Activated CD8-positive, alpha-beta memory T cell treated with anti-CD3 and anti-CD28 coated beads, Interleukin-2, amount 50 U/mL, for 1 hour (primary cell): ENCODE results near the gene SPTBN5.

Source experiments
- DNase-seq: peaks from one replicate; pipeline ENCODE4 v3.0.0-alpha.2; 2020; ENCODE audit errors: extremely low read depth

The SPTBN5 gene

DNA sequence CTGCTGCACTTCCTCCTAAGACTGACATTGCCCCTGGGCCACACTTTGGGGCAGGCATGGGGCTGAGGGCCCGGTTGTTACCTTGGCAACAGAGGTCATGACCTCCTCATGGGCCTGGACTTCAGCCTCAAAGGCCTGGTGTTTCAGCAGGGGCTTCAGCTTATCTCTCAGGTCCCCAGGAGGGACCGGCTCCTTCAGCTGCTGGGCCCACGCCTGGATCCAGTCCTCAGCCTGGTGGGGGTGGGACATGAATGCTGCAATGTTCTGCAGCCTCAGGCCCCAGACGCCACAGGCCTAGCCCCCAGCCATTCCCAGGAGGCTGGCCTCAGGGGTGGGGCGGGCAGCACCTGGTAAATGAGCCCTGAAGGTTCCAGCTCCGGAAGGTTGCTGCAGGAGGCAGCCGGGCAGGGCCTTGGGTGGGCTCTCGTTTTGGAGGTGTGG, 27.6 kb downstream of the SPTBN5 start:
- DNase-seq, result no peak

DNA sequence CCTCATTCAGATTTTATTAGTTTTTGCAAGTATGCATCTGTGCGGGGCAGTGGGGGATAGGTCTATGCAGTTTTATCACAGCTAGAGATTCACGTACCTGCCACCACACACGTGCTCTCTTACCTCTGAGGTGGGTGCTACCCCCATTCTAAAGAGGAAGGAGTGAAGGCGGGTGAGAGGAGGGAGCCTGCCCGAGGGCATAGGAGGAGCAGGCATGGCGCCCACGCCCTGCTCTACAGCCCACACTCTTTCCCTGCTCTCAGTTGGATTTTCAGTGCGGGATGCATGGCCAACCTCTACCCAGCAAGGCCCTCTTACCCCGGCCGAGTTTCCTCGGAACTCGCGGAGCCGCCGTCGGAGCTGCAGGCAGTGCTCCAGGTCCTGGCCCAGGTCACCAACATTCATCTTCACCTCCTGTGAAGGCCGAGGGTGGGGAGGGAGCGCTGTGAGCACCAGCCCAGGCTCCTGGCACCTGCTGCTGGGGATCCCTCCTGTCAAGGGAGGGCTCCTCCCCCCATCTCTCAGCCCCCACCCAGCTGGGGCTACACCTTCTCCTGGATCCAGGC, 28.3 kb downstream of the SPTBN5 start:
- DNase-seq, result no peak

DNA sequence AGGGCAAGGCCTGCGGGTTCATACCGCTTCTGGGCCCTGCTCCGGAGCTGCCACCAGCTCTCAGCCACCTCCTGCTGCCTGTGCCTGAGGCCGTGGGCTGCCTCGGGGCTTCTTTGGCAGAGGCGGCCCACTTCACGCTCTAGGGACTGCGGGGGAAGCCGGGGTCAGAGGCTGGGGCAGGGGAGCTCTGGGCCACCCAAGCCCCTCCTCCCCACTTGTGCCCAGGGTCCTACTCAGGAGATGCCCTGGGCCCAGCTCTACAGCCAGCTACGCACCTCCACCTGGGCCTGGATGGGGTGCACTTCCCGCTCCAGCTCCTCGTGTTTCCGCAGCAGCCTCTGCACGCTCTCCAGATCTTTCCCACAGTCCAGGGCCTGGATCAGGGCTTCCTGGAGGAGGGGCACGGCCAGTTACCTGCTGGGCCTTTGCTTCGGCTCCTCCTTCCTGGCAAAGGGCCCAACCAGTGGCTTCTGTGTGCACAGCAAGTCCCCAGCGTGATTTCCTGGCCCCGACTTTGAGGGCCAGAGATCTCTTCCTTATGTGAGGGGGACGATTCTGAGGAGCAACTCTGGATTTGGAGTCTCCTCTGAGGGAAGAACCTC, 31.2 kb downstream of the SPTBN5 start:
- no peak for DNase-seq

DNA sequence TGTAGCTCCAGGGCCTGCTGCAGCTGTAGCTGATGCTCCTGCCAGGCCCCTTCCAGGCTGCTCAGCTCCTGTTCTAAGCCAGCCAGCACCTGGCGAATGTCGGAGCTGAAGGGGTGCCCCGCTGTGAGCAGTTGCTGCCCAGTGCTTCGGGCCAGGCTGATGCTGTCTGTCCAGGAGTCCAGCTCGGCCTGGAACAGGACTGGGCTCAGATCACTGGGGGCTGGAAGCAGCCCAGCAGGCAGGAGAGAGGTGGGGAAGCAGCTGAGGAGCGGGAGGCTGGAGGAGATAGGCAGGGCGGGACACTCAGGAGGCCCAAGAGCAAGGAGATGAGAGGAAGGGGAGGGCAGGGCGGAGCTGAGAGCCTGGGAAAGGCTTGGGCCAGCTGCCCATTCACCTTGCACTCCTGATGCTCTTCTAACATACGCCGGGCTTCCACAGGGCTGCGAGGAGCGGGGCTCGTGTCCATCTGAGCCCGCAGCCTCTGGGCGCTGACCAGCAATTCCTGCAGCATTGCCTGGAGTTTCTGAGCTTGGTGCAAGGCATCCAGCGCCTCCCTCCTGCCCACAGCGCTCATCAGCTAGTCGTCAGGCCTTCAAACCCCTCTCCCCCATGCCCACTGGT, 32.0 kb downstream of the SPTBN5 start:
- DNase-seq, result no peak

DNA sequence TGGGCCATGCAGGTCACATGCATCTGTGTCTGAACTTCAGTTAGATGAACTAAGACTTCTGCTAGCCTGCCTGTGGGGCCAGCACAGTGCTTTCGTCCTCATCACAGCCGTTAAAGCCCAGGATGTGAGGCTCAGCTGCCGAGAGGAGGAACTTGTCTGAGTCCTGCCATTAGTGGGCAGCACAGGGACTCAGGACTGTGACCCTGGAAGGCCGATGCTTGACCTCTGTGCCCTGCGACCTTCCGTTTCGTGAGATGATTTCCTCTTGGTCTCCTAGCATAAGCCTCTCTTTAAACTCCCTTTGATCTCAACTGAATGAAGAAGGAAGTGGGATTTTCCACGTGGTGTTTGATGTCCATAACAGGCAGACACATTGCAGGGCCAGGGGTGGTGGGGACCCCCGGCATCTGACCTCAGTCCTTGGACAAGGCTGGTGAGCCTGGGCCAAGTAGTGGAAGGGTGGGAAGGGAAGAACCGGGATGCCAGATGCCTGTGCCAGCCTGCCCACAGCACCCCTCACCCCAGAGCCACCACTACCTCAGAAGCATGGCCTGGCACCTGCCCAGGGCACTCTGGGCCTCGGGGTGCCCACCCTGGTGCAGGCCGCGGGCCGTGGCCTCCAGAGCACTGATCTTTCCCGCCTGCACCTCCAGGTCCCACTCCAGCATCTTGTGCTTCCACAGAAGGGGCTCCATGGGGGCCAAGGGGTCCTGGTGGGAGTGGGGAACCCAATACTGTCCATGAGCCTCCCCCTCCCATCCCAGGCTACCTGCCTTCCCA, 33.6 kb downstream of the SPTBN5 start:
- no peak for DNase-seq

DNA sequence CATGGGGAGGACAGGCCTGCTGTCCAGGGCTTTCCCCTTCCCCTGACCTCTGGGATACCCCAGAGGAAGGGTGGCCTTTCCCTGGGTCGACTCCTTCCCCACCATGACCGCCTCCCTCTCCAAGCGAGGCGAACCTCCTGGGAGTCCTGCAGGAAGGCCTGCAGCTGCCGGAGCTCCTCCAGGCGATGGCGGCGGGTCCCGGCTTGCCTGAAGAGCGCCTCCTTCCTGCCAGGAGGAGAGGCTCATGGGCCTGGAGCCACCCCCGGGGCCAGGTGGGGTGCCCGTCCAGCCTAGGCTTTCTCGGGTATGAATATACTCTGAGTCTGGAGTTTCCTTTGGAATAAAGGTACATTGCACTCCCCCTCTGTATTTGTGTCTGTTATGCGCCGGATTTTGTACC, 35.1 kb downstream of the SPTBN5 start:
- DNase-seq, result no peak

DNA sequence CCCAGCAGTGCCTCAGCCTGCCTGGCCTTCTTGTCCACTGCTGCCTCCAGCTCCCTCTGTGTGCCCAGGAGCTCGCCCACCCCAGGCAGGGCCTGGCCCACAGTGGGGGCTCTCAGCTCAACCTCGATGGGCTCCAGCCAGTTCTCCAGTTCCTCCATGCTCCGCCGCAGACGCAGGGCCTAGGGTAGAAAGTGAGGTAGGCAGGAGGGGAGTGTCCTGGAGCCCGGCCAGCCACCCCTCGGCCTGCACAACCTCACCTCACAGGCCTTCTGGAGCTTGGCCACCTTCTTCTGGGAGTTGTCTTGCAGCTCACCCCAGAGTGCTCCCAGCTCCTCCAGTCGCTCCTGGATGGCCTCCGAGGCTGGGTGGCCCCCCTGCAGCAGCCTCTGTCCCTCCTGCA, 36.5 kb downstream of the SPTBN5 start:
- no peak for DNase-seq

DNA sequence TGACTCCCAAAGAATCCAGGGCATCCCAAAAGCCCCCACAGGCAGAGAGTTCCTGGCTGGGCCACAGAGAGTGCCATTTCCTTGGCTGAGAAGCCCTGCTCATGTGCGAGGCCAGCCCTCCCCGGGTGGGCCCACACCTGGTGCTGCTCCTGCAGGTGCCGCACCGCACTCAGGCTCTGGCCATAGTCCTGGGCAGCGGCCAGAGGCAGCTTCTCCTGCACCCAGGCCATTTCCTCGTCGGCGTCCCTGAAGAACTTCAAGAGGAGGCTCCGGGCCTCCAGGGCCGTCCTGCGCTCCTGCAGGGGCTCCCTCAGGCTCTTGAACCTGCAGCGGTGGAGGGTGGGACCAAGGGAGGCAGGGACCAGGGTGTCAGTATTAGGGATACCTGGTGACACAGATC, 37.1 kb downstream of the SPTBN5 start:
- DNase-seq, result no peak

DNA sequence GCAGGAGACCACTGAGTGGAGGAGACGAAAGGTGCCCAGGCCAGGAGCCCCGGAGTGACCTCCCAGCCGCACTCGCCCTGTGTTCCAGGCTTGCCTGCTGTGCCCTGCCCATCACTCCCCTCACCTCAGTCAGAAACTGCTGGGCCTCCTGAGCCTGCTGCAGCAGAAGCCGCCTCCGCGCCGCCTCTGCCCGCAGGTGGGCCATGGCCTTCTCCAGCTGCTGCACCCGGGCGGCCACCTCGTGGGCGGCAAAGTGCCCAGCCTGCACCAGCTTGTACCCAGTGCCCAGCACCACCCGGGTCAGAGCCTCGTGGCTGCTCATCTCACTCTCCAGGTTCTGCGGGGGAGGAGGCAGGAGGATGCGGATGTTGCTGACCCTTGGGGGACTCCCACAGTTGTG, 37.6 kb downstream of the SPTBN5 start:
- DNase-seq, result no peak

DNA sequence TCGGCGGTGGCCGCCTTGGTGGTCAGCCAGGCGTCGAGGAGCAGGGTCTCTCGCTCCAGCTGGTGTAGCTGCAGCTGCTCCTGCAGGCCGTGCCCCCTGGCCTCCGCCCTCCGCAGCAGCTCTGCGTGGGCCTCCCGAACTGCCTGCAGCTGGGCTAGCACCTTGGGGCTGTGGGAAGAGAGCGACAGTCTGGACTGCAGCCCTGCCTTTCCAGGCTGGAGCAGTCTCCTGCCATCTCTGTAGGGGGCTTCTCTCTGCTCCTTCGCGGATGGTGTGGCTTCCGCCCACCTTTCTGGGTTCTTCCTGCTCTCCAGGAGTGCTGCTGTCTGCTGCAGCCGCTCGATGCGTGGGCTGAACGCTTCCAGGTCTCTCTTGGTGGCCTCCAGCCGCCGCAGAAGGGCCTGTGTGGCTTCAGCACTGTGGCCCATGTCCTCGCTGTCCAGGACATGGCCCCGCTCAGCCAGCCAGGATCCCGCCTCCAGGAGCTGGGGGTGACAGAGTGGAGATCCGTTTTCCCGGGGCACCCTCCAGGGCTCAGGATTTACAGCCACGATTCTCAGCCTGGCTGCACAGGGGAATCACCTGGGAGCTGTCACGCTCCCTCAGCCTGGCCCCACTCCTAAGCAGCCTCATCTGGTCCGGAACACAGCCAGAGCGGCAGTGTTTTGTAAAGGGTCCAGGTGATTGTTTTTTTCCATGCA, 38.4 kb downstream of the SPTBN5 start:
- DNase-seq, result no peak

DNA sequence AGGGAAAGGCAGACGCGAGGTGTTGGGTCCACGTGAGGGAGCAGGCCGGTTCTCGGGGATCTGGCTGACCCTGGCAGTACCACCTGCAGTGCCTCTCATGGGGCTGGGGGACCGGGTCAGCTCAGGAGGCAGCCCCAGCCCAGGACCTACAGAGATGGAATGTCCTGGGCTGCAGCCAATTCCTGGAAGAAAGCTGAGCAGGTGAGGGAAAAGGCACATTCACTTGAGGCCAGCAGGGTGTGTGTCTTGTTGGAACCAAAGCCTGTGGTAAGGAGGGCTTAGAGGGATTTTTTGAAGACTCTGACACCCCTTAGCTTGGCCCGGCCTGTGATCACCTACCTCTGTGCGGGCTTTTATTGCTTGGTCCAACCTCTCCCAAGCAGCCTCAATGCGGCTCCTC, 39.4 kb downstream of the SPTBN5 start:
- DNase-seq, result no peak

DNA sequence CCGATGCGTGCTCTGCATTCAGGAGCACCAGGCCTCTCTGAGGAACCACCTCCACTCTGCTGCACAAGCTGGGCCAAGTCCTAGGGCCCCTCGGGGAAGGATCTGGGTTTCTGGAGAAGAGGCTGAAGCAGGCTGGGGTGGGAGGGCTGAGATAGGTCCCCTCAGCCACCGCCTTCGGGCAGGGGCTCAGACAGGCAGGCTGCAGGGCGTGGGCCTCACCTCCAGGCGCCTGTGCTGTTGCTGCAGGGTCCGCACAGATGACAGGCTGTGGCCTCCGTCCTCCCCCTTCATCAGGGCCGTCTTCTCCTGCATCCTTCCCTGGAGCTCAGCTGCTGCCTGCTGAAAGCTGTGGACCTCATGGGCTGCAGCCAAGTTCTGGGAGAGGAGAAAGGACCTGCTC, 40.0 kb downstream of the SPTBN5 start:
- DNase-seq, result no peak

DNA sequence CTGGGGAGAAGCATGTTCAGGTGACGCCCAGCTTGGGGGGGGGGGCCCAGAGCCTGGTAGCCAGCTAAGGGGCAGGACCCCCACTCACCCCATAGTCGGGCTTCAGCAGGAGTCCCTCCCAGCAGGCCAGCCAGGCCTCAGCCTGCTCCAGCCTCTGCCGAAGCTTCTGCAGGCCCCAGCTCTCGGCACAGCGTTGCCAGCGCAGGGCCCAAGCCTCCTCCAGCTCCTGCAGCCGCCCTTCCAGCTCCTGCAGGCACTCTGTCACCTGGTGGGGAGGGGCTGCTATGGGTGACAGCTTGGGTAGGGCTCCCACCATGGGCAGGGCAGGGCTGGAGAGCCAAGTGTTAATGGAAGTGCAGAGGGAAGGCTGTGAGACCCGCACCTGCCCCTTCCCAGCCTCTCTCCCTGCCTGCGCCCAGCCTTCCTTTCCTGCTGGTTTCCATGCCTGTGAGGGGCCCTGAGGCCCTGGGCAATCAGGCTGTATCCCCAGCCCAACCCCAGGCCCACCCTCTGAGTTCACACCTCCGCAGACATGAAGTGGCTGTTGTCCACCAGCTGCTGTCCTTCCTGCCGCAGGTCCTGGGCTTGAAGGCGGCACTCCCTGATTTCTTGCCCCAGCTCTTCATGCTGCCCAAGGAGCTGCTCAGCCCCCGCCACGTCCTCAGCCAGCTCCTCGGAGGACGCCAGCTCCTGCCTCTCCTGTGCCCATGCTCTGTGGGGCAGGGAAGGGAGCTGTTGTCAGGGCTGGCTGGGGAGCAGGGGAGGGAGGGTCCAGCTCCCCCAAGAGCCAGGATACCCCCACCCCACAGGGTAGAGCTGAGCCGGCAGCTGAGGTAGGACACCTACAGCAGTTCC, 40.9 kb downstream of the SPTBN5 start:
- DNase-seq, result no peak

DNA sequence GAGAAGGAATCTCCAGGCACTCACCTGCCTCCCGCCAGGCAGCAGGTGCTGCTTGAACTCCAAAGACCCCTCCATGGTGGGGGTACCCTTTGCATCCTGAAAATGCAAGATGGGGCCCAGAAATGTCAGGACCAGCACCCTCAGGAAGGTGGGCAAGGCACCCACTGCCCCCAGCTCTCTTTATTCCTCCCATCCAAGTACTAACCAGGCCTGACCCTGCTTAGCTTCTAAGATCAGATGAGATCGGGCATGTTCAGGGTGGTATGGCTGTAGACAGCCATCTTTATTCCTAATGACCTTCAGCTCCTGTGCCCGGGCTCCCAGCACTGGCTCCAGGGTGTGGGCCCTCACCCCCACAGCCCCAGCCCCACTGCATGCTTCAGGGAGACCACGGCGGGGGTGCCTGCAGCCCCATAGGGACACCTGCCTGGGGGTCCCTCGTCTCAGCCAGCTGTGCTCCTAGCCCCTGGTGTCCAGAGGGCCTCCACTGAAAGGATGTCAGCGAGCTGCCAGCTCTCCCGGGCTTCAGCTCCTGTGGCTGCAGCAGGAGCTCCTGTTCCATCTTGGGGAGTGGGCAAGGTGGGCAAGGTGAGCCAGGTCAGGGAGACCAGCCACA, 42.0 kb downstream of the SPTBN5 start:
- DNase-seq, result no peak

DNA sequence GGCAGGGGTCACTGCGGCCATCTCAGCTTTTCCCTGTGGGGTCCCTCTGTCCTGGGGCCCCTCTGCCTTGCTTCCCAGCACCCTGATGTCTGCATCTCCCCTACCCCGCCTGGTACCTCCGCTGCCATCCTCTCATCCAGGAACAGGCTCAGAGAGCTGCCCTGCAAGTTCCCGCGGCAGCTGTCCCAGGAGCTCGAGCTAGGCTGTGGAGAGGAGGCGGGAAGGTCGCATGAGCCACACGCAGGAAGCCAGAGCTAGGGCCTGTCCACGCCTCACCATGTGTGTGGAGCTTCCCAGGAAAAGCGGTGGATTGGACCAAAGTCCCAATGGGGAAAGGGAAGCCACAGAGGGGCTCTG, 42.7 kb downstream of the SPTBN5 start:
- DNase-seq, result no peak

DNA sequence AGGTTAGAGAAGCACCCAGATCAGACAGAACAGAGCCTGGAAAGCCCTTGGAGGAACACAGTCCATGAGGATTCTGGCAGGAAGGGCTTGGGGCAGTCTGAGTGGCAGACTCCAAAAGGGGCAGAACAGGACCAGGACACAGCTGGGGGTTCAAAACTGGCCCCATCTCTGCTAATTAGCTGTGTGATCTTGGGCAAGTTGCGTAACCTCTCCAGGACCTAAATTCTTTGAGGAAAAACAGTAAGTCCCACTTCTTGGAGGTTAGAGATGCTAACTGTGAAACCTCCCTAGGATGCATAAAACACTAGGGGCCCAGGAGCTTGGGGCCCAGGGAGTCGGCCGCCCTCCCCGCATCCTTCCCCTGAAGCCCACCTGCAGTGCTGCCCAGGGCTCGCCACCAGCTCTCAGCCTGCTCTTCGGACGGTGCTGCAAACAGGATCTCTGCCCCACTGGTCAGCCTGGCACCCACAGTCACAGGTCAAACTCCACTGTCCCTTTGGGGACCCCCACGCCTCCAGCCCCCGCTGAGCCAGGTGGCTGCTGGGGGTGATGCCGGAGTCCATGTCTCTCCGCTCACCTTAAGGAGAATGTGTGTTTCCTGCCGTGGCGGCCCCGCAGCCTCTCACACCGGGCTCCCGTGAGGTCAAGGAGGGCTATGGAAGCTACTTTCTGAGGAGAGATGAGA, 43.2 kb downstream of the SPTBN5 start:
- DNase-seq, result no peak

DNA sequence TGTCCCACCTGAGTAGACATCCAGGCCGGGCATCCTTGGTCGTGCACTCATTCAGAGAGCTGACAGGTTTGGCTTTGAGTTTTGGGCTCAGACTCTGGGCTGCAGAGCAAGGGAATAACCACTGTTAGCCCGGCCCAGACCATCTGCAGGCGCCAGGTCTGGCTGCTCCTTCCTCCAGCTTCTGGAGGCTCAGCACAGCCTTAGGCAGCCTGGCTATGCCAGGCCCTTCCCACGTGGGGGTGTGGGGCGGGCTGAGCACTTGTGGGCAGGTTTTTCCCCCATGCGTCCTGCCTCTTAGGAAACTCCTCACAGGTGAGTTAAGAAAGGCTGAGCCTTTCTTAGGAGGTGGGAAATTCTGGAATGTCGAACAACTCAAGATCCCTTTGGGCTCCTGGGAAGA, 44.0 kb downstream of the SPTBN5 start:
- no peak for DNase-seq

DNA sequence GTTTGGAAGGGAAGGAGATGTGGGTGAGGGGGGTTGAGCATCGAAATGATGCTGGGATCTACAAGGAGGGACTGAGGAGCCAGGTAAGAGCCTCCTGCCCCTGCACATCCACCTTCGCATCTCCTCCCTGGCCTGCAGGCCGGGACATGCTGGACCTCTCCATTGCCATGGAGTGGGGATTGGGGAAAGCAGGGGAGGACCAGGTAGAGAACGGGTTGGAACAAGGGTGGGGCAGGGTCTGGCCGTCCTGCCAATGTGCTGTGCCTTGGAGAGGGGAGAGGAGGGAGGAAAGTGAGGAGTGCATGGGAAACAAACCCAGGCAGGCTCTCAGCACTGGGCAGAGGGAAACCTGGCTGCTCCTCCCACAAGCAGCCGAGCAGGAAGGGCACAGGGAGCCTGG, 44.6 kb downstream of the SPTBN5 start:
- DNase-seq, result no peak

DNA sequence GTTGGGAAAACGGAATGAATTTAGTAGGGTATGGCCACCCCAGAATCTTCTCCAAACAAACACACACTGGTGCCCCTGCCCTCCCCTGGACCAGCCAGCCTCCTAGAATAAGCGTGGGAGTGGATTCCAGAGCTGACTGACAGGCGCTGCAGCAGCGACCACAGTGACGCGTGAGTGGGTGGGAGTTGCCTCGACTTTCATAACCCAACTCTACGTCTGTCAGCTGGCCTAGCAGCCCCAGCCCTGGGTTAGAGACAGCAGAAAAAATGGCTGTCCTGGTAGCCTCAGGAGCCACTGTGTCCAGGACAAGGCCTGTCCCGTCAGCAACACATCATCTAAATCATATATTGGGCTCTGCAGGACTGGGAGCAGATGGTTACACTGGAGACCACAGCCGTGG, 45.2 kb downstream of the SPTBN5 start:
- no peak for DNase-seq

DNA sequence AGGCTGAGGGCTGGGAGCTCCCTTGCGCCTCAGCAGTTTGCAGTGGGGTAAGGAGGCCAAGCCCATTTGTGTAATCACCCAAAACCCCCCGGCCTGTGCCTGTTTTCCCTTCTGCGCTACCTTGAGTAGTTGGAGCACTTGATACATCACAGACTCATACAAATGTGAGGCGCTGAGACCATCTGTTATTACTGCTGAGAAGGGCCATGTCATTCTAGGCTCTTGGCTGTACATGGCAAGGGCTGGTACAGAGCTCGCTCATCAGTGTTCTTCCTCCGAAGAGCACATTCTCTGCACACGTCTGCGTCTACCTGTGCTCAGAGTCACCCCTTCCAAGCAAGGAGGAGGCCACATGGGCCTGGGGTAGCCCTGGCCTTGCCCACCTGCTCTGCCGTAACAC, 45.9 kb downstream of the SPTBN5 start:
- DNase-seq, result no peak
